Epithelial cell of esophagus (primary cell): ENCODE data around the gene EGFL6.
"Not testable (repeated sequence)": the region's sequence is repeated elsewhere in the genome, so short reads cannot be mapped to it uniquely, and the experiment has no call there.

Source experiments
- DNase-seq: peaks from one replicate; pipeline ENCODE4 v3.0.0; 2010; ENCODE audit warnings: low read depth
- H3K4me3 ChIP-seq: 2 replicates; pipeline ENCODE4 v1.5.1; 2011; ENCODE audit warnings: mild to moderate bottlenecking, low read length, control low read depth
- TF ChIP-seq, protein P1 (sequence below): IDR thresholded peaks from 2 replicates; pipeline ENCODE4 v1.5.1; 2011; ENCODE audit warnings: low read depth, mild to moderate bottlenecking, low read length, control low read depth, inconsistent platforms; ENCODE audit not compliant: insufficient read depth; ENCODE audit errors: missing control alignments

EGFL6 gene

GRCh38 chrX:13659063-13659462, 89.7 kb downstream of the EGFL6 start:
- no peak overlapping the region for H3K4me3 ChIP-seq
- peak; percentile 88 for DNase-seq
- TF ChIP-seq, protein P1, sequence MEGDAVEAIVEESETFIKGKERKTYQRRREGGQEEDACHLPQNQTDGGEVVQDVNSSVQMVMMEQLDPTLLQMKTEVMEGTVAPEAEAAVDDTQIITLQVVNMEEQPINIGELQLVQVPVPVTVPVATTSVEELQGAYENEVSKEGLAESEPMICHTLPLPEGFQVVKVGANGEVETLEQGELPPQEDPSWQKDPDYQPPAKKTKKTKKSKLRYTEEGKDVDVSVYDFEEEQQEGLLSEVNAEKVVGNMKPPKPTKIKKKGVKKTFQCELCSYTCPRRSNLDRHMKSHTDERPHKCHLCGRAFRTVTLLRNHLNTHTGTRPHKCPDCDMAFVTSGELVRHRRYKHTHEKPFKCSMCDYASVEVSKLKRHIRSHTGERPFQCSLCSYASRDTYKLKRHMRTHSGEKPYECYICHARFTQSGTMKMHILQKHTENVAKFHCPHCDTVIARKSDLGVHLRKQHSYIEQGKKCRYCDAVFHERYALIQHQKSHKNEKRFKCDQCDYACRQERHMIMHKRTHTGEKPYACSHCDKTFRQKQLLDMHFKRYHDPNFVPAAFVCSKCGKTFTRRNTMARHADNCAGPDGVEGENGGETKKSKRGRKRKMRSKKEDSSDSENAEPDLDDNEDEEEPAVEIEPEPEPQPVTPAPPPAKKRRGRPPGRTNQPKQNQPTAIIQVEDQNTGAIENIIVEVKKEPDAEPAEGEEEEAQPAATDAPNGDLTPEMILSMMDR, result no peak

DNA sequence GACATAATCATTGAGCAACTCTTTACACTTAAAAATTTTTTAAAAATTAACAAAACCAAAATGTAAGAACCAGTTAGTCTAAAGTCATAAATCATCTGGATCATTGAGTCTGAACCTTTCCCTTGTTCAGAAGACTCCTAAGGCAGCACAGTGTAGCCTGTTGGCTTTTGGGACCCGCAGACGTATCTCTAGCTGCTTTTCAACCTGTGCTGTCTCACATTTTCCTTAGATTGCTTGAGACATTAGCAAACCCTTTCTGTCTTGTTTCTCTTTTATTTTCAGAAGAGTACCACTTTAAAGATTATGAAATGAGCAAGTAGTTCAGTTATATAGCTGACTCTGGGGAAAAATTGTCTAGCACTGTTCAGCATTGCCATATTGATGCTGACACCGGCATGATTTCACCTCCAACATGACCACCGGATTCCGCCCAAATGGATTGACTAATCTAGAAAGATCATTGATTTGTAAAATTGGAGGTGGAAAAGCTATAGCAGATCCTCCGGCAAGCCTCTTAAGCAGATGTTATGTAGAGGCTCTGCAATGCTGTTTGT, 92.4 kb downstream of the EGFL6 start:
- DNase-seq, result no peak
- TF ChIP-seq, protein P1, result no peak
- H3K4me3 ChIP-seq, result no peak overlapping the region

DNA sequence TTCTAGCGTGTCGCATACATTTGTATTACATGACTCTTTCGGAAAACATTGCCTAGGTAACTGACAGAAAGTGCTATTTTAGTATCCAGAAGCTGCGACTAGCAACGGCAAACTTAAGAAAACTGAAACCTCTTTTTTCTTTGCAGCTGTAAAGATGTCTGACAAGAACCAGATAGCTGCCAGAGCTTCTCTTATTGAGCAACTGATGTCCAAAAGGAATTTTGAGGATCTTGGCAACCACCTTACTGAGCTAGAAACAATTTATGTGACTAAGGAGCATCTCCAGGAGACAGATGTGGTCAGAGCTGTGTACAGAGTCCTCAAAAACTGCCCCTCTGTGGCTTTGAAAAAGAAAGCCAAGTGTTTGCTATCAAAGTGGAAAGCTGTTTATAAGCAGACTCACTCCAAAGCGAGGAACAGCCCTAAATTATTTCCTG, 93.0 kb downstream of the EGFL6 start:
- DNase-seq, result no peak
- TF ChIP-seq, protein P1, result no peak
- no peak overlapping the region for H3K4me3 ChIP-seq

- H3K4me3 ChIP-seq, result no peak overlapping the region
- TF ChIP-seq, protein P1, result no peak
- peak; percentile 43 for DNase-seq
Observed at GRCh38 chrX:13664020-13664419, 94.6 kb downstream of the EGFL6 start.

DNA sequence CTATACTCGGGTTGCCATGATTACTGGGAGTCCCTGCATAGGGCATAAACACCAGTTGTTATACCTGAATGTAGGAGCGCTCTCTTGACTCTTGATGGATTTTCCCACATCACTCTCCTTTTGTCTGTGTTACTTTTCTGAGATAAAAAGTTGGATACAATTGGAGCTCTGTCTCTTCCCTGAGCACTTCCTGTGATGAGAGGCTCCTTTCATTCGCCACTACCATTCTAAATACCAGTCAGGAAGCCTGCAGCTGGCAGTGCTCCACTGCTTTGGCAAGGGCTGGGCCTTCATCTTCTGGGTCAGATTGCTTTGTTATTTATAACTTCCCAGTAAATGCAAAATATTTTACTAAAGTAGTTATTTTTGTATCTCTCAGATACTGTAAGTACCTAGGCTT, 97.4 kb downstream of the EGFL6 start:
- no peak for DNase-seq
- H3K4me3 ChIP-seq, result no peak overlapping the region
- TF ChIP-seq, protein P1, result no peak

DNA sequence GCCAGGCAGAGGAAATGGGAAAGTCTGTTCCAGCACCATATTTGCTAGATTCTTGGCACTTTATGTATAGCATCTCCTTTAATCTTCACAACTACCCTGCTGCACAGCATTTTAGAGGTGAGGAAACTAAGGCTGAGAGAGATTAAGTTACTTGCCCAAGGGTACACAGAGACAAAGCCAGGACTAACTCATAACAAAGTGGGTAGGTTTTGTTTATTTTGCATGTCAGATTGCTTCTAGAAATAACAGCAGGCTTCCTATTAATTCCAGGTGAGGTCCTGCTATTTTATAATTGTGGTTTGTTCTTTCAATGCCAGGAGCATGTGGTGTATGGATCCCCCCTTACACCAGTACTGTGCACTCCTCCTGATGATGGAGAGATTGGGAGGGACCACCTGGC, 98.5 kb downstream of the EGFL6 start:
- TF ChIP-seq, protein P1, result no peak
- peak; percentile 34 for DNase-seq

GRCh38 chrX:13669246-13669737, 99.9 kb downstream of the EGFL6 start:
- TF ChIP-seq, protein P1, result no peak
- DNase-seq, result peak; percentile 95

More for the DNA sequence above, 98.5 kb downstream of the EGFL6 start:
- H3K4me3 ChIP-seq, result no peak overlapping the region

DNA sequence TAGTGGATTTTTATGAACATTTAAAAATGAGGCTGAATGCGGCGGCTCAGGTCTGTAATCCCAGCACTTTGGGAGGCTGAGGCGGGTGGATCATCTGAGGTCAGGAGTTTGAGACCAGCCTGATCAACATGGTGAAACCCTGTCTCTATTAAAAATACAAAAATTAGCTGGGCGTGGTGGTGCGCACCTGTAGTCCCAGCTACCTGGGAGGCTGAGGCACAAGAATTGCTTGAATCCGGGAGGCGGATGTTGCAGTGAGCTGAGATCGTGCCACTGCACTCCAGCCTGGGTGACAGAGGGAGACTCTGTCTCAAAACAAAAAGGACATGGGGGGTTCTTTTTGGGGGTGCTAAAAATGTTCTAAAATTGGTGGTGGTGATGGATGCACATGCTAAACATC, 100.4 kb downstream of the EGFL6 start:
- H3K4me3 ChIP-seq, DNase-seq: not testable (repeated sequence)

More at GRCh38 chrX:13669246-13669737, 99.9 kb downstream of the EGFL6 start:
- no peak overlapping the region for H3K4me3 ChIP-seq
